A549 (cell line): ENCODE measurements around the gene PNMT.

Experiments
- CHD2 ChIP-seq: fragments of 150-350 bp; IDR thresholded peaks from 2 replicates; pipeline ENCODE4 v1.6.1; 2014; ENCODE audit warnings: low read length; ENCODE audit not compliant: partially characterized antibody
- HDAC2 ChIP-seq: fragments of 200-600 bp; sonication (generic); IDR thresholded peaks from 2 replicates; pipeline ENCODE4 v1.6.1; 2016
- RAD21 ChIP-seq, 2 experiments: fragments of >200 bp in 1 of 2; sonication (Bioruptor Twin) in 1 of 2; formaldehyde crosslinking in 1 of 2; IDR thresholded peaks in 1 of 2; conservative IDR thresholded peaks in 1 of 2; 2 replicates in 1 of 2; 3 replicates in 1 of 2; pipeline ENCODE4 v1.6.1; 2012 to 2018; ENCODE audit warnings: inconsistent platforms in 1 of 2
- RCOR1 ChIP-seq: fragments of 150-350 bp; IDR thresholded peaks from 2 replicates; pipeline ENCODE4 v1.6.1; 2014; ENCODE audit warnings: antibody characterized with exemption, low read length, low read depth
- SMC3 ChIP-seq: fragments of >200 bp; sonication (Bioruptor Twin); formaldehyde crosslinking; IDR thresholded peaks from 3 replicates; pipeline ENCODE4 v1.6.1; 2018; ENCODE audit warnings: inconsistent platforms
- TF ChIP-seq, protein P1 (sequence below): IDR thresholded peaks from 2 replicates; pipeline ENCODE4 v1.6.1; 2012
- TF ChIP-seq, protein P2 (sequence below): fragments of >200 bp; sonication (Bioruptor Twin); formaldehyde crosslinking; IDR thresholded peaks from 3 replicates; pipeline ENCODE4 v1.5.1; 2016

DNA sequence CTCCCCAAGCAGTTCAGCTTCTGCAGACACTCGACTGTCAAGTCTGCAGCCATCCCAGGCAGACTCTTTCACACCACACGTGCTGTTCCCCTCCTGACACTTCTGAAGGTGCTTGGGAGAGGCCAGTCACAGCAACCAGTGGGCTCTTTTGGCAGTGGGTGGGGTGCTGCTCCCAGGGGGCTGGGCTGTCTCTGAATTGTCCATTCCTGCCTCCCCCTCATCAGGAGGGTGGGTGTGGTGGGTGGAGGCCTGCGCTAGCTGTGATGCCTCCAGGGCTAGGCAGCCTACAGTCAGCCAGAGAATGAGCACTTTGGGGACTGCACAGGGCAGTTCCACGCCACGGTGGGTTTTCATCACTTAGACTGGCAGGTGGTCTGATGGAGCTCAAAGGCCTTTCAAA, 21.0 kb upstream of the PNMT start:
- TF ChIP-seq, protein P1, sequence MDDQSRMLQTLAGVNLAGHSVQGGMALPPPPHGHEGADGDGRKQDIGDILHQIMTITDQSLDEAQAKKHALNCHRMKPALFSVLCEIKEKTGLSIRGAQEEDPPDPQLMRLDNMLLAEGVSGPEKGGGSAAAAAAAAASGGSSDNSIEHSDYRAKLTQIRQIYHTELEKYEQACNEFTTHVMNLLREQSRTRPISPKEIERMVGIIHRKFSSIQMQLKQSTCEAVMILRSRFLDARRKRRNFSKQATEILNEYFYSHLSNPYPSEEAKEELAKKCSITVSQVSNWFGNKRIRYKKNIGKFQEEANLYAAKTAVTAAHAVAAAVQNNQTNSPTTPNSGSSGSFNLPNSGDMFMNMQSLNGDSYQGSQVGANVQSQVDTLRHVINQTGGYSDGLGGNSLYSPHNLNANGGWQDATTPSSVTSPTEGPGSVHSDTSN = no peak
- TF ChIP-seq RAD21 (conservative IDR thresholded peaks at IDR 0.05 in 1 of 2, IDR thresholded peaks at IDR 0.05 in 1 of 2) (no peak), HDAC2 (no peak), SMC3 (no peak), CHD2 (no peak), RCOR1 (no peak)
- TF ChIP-seq, protein P2, sequence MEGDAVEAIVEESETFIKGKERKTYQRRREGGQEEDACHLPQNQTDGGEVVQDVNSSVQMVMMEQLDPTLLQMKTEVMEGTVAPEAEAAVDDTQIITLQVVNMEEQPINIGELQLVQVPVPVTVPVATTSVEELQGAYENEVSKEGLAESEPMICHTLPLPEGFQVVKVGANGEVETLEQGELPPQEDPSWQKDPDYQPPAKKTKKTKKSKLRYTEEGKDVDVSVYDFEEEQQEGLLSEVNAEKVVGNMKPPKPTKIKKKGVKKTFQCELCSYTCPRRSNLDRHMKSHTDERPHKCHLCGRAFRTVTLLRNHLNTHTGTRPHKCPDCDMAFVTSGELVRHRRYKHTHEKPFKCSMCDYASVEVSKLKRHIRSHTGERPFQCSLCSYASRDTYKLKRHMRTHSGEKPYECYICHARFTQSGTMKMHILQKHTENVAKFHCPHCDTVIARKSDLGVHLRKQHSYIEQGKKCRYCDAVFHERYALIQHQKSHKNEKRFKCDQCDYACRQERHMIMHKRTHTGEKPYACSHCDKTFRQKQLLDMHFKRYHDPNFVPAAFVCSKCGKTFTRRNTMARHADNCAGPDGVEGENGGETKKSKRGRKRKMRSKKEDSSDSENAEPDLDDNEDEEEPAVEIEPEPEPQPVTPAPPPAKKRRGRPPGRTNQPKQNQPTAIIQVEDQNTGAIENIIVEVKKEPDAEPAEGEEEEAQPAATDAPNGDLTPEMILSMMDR = no peak
